ENCODE data around the gene PROK1. TPM values are rescaled to one million over a fixed set of nuclear protein-coding genes. Genes with fewer than 3 reads are reported as not detected.
A peak's percentile ranks its signal among the peaks of the same experiment; 100 is the strongest.

Gene PROK1
- total and polyA plus RNA-seq, 5 donors from 2014 or later = not detected

DNA sequence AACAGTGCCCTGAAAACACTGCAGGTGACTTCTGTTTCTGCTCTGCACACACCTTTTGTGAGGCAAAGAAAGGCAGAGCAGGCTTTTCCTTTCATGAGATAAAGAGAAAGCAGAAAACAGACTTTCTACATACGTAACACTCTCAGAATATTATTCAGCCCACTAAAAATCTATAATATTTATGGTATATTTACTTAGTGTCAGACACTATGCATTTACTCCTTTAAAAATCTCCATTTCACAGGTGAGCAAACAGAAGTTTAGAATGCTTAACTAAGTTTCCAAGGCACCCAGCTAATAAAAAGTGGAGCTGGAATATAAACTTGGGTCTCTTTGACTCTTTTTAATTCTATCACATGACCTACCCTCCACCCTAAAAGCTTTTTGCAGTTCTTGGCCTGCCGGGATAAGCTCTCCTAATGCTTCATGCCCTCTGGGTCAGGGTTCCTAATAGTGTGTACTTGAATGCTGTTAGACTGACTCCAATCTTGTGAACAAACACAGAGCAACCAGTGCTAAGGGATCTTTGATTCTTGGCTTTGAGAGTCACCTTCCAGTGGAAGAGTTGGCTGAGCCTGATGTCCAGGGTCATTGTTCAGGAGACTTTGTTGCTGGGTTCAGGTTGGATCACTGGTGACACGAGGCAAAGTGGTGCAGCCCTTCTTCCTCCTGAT, 27.2 kb downstream of the PROK1 start:
- H3K4me3 ChIP-seq (ENCODE audit: low read depth, low read length) = no peak overlapping the region
- ATAC-seq (ENCODE audit: low read depth in 2 of 2) (no peak), DNase-seq (no peak)
- no peaks in the 10 kb centered on the region for H3K36me3 ChIP-seq (ENCODE audit: control insufficient read depth, insufficient read depth, low read length)
- H3K27ac ChIP-seq (ENCODE audit: insufficient read depth, low read length, poor library complexity, severe bottlenecking) = no peak overlapping the region
- Mint-ChIP-seq H3K4me1 (peaks cover 0 to 2% (median 0%) of the 10 kb centered on the region in 4 donors), H3K9me3 (peaks cover 0 to 2% (median 0%) of the 10 kb centered on the region in 7 donors), H3K36me3 (no peaks in the 10 kb centered on the region), H3K4me3 (no peak overlapping the region), H3K27me3 (peaks cover 8% of the 10 kb centered on the region), H3K27ac (no peak overlapping the region)
- no peaks in the 10 kb centered on the region for H3K4me1 ChIP-seq (ENCODE audit: control insufficient read depth, insufficient read depth, low read length, poor library complexity, severe bottlenecking)
- no peaks in the 10 kb centered on the region for H3K27me3 ChIP-seq (ENCODE audit: control insufficient read depth, insufficient read depth, low read length)
- H3K9me3 ChIP-seq (ENCODE audit: control insufficient read depth in 2 of 2, low read length in 2 of 2) = no peaks in the 10 kb centered on the region

DNA sequence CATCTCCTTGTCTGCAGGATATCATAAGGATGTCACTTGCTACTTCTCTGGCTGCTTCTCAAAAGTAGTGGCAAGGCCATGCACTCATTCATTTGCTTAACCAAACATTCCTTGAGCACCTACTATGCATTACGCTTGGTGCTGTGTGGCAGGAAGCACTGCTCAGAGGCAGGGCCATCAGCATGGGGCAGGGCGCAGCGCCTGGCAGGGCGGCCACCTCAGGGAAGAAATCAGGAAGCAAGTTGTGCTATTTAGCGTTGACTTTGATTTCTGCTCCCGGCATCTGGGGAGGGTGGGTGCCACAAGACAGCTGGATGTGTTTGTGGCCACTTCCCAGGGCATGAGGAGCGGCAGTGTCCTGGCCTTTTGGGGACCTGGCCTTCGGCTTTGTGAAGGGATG, 27.9 kb downstream of the PROK1 start:
- Histone ChIP-seq H3K36me3 (ENCODE audit: control insufficient read depth, insufficient read depth, low read length) (no peaks in the 10 kb centered on the region), H3K27me3 (ENCODE audit: control insufficient read depth, insufficient read depth, low read length) (no peaks in the 10 kb centered on the region), H3K27ac (ENCODE audit: insufficient read depth, low read length, poor library complexity, severe bottlenecking) (no peak overlapping the region), H3K4me1 (ENCODE audit: control insufficient read depth, insufficient read depth, low read length, poor library complexity, severe bottlenecking) (no peaks in the 10 kb centered on the region), H3K4me3 (ENCODE audit: low read depth, low read length) (no peak overlapping the region), H3K9me3 (ENCODE audit: control insufficient read depth in 2 of 2, low read length in 2 of 2) (no peaks in the 10 kb centered on the region)
- H3K27me3 Mint-ChIP-seq = peaks cover 8% of the 10 kb centered on the region
- no peak overlapping the region for H3K27ac Mint-ChIP-seq
- ATAC-seq (ENCODE audit: low read depth in 2 of 2) (no peak), DNase-seq (no peak)
- peaks cover 0 to 6% (median 0%) of the 10 kb centered on the region in 4 donors for H3K4me1 Mint-ChIP-seq
- no peak overlapping the region for H3K4me3 Mint-ChIP-seq
- H3K9me3 Mint-ChIP-seq = peaks cover 0 to 2% (median 0%) of the 10 kb centered on the region in 7 donors
- no peaks in the 10 kb centered on the region for H3K36me3 Mint-ChIP-seq

DNA sequence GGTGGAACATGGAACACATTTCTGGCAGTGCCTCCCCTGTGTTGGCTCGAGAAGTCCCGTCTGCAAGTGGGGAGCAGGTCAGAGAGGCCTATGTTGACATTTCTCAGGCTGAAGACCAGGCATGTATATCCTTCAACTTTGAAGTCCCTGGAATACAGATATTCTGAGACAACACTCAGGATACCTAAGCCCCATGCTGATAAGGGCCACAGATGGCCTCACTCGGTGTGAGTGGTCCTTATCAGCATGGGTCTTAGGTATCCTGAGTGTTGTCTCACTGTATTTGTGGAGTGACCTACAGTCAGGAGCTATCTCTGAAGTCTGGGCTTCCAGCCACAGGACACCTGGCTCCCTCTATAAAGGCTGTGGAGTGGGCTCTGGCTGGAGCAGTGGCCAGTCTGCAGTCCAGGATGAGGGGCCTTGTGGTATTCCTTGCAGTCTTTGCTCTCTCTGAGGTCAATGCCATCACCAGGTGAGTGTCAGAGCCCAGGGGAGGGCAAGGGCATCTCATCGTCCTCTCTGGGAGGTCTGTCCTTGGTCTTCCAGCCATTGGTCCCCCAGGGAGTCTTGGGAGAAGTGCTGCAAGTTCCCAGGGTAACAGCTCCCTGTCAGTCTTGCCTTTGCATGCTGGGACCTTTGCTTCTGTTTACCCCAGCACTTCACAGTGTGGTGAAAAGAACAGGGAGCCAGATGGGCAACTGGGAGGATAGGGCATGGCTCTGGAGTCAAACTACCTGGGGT, 29.6 kb downstream of the PROK1 start:
- Mint-ChIP-seq H3K36me3 (no peaks in the 10 kb centered on the region), H3K27ac (no peak overlapping the region), H3K27me3 (peaks cover 9% of the 10 kb centered on the region), H3K9me3 (peaks cover 0 to 2% (median 0%) of the 10 kb centered on the region in 7 donors), H3K4me1 (peaks cover 0 to 6% (median 0%) of the 10 kb centered on the region in 4 donors), H3K4me3 (no peak overlapping the region)
- H3K36me3 ChIP-seq (ENCODE audit: control insufficient read depth, insufficient read depth, low read length) = no peaks in the 10 kb centered on the region
- no peak overlapping the region for H3K27ac ChIP-seq (ENCODE audit: insufficient read depth, low read length, poor library complexity, severe bottlenecking)
- H3K4me3 ChIP-seq (ENCODE audit: low read depth, low read length) = no peak overlapping the region
- ATAC-seq (ENCODE audit: low read depth in 2 of 2) (no peak), DNase-seq (no peak)
- no peaks in the 10 kb centered on the region for H3K9me3 ChIP-seq (ENCODE audit: control insufficient read depth in 2 of 2, low read length in 2 of 2)
- H3K4me1 ChIP-seq (ENCODE audit: control insufficient read depth, insufficient read depth, low read length, poor library complexity, severe bottlenecking) = no peaks in the 10 kb centered on the region
- no peaks in the 10 kb centered on the region for H3K27me3 ChIP-seq (ENCODE audit: control insufficient read depth, insufficient read depth, low read length)

DNA sequence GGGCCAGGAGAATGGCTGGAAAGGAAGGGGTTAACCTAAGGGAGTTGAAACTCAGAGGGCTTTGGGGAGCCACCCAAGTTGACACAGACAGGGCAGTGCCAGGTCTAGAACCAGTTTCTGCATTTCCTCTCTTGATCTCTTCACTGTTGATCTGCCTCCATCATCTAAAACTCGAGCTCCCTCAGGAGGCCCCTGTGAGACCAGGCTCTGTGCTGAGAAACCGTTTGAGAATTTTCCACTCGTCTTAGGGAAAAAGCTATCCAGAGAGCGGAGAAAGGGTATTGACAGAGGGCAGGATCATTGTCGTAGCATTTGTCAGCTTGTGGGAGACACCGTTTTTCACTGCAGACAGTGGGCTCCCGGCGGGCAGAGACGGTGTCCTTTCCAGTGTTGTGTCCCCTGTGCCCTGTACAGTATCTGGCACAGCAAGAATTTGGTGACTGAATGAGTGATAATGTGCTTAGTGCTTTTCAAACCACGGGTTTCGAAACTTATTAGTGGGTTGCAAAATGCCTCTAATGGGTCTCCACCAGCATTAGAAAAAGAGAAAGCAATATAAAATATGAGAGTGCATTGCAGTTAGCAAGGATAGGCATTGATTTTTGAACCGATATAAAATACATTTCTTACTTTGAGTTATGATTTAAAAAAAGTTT, 31.1 kb downstream of the PROK1 start:
- H3K27ac Mint-ChIP-seq = no peak overlapping the region
- peaks cover 0 to 6% (median 0%) of the 10 kb centered on the region in 4 donors for H3K4me1 Mint-ChIP-seq
- Histone ChIP-seq H3K4me3 (ENCODE audit: low read depth, low read length) (no peak overlapping the region), H3K27me3 (ENCODE audit: control insufficient read depth, insufficient read depth, low read length) (no peaks in the 10 kb centered on the region), H3K36me3 (ENCODE audit: control insufficient read depth, insufficient read depth, low read length) (no peaks in the 10 kb centered on the region), H3K9me3 (ENCODE audit: control insufficient read depth in 2 of 2, low read length in 2 of 2) (no peaks in the 10 kb centered on the region), H3K4me1 (ENCODE audit: control insufficient read depth, insufficient read depth, low read length, poor library complexity, severe bottlenecking) (no peaks in the 10 kb centered on the region), H3K27ac (ENCODE audit: insufficient read depth, low read length, poor library complexity, severe bottlenecking) (no peak overlapping the region)
- peaks cover 4% of the 10 kb centered on the region for H3K27me3 Mint-ChIP-seq
- H3K9me3 Mint-ChIP-seq = peaks cover 0 to 2% (median 0%) of the 10 kb centered on the region in 7 donors
- DNase-seq (no peak), ATAC-seq (ENCODE audit: low read depth in 2 of 2) (no peak)
- no peaks in the 10 kb centered on the region for H3K36me3 Mint-ChIP-seq
- H3K4me3 Mint-ChIP-seq = no peak overlapping the region

DNA sequence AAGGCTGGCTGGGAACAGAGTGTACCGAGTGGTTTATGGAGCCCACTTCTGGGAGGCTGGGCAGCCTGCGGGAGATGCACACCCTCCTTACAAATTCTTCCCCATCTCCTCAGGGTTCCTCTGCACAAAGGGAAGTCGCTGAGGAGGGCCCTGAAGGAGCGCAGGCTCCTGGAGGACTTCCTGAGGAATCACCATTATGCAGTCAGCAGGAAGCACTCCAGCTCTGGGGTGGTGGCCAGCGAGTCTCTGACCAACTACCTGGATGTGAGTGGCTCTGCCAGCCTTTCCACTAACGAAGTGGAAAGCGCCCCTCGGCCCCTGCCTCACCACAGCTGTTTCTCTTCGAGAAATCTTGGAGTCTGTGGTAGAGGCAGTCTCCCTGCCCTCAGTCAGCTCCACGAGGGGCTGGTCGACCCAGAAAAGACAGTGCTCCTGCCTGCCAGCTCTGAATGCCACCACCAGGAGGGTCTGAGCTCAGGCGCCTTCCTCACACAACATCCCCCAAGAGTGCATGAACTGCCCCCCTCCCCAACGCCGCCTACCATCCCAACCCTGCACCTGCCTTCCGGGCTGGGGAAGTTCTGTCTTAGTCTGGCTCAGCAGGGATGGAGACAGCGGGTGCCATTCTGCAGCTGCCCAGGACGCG, 31.8 kb downstream of the PROK1 start:
- DNase-seq (no peak), ATAC-seq (ENCODE audit: low read depth in 2 of 2) (no peak)
- Histone ChIP-seq H3K36me3 (ENCODE audit: control insufficient read depth, insufficient read depth, low read length) (no peaks in the 10 kb centered on the region), H3K27ac (ENCODE audit: insufficient read depth, low read length, poor library complexity, severe bottlenecking) (no peak overlapping the region), H3K4me1 (ENCODE audit: control insufficient read depth, insufficient read depth, low read length, poor library complexity, severe bottlenecking) (no peaks in the 10 kb centered on the region), H3K9me3 (ENCODE audit: control insufficient read depth in 2 of 2, low read length in 2 of 2) (no peaks in the 10 kb centered on the region), H3K27me3 (ENCODE audit: control insufficient read depth, insufficient read depth, low read length) (no peaks in the 10 kb centered on the region), H3K4me3 (ENCODE audit: low read depth, low read length) (no peak overlapping the region)
- H3K27ac Mint-ChIP-seq = no peak overlapping the region
- peaks cover 4% of the 10 kb centered on the region for H3K27me3 Mint-ChIP-seq
- no peaks in the 10 kb centered on the region for H3K9me3 Mint-ChIP-seq
- H3K4me1 Mint-ChIP-seq = peaks cover 0 to 6% (median 0%) of the 10 kb centered on the region in 4 donors
- H3K36me3 Mint-ChIP-seq = no peaks in the 10 kb centered on the region
- no peak overlapping the region for H3K4me3 Mint-ChIP-seq

DNA sequence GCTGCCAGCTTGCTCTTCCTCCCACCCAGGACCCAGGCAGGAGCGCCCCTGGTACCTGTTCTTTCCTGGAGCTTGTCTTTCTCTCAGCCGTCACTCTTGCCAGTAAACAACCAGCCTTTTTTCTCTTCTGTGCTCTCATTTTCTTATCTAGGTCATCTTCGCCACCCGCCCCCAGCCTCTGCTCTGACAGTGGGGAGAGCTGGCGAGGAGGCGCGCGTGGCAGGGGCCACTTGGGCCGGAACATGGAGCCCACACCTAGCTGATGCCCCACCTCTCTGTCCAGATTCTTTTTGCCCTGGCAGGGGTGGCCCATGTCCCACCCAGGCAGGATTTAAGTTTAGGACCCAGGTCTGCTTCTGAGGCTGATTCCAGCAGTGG, 32.3 kb downstream of the PROK1 start:
- no peak for DNase-seq
- ATAC-seq (ENCODE audit: low read depth in 2 of 2) = no peak
- H3K4me1 Mint-ChIP-seq = peaks cover 0 to 6% (median 0%) of the 10 kb centered on the region in 4 donors
- Histone ChIP-seq H3K4me1 (ENCODE audit: control insufficient read depth, insufficient read depth, low read length, poor library complexity, severe bottlenecking) (no peaks in the 10 kb centered on the region), H3K27me3 (ENCODE audit: control insufficient read depth, insufficient read depth, low read length) (no peaks in the 10 kb centered on the region), H3K9me3 (ENCODE audit: control insufficient read depth in 2 of 2, low read length in 2 of 2) (no peaks in the 10 kb centered on the region), H3K27ac (ENCODE audit: insufficient read depth, low read length, poor library complexity, severe bottlenecking) (no peak overlapping the region), H3K4me3 (ENCODE audit: low read depth, low read length) (no peak overlapping the region), H3K36me3 (ENCODE audit: control insufficient read depth, insufficient read depth, low read length) (no peaks in the 10 kb centered on the region)
- peak overlapping the region in 1 of 4 donors; percentile 48 for H3K4me3 Mint-ChIP-seq
- H3K27me3 Mint-ChIP-seq = peaks cover 4% of the 10 kb centered on the region
- no peaks in the 10 kb centered on the region for H3K36me3 Mint-ChIP-seq
- H3K9me3 Mint-ChIP-seq = no peaks in the 10 kb centered on the region
- no peak overlapping the region for H3K27ac Mint-ChIP-seq

DNA sequence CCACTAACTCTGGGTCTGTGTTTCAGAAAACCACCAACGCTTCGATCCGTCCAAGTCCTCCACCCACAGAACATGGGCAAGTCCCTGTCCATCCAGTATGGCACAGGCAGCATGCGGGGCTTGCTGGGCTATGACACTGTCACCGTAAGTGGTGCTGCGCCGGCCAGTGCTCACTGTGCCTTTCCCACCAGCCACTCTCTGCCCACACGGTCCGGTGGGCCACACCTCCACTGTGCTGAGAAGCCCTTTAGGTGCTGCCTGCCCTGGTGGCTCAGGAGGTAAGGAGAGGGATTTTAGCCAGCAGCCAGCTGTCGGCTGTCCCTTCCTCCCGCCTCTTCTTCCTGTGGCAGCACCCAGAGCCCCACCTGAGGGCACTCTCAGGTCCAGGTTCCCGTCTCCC, 33.9 kb downstream of the PROK1 start:
- peaks cover 0 to 6% (median 0%) of the 10 kb centered on the region in 4 donors for H3K4me1 Mint-ChIP-seq
- no peak overlapping the region for H3K27ac Mint-ChIP-seq
- H3K9me3 ChIP-seq (ENCODE audit: control insufficient read depth in 2 of 2, low read length in 2 of 2) = no peaks in the 10 kb centered on the region
- no peaks in the 10 kb centered on the region for H3K36me3 Mint-ChIP-seq
- DNase-seq = no peak
- peaks cover 4% of the 10 kb centered on the region for H3K27me3 Mint-ChIP-seq
- no peaks in the 10 kb centered on the region for H3K9me3 Mint-ChIP-seq
- no peaks in the 10 kb centered on the region for H3K36me3 ChIP-seq (ENCODE audit: control insufficient read depth, insufficient read depth, low read length)
- no peak overlapping the region for H3K27ac ChIP-seq (ENCODE audit: insufficient read depth, low read length, poor library complexity, severe bottlenecking)
- no peak overlapping the region for H3K4me3 ChIP-seq (ENCODE audit: low read depth, low read length)
- no peaks in the 10 kb centered on the region for H3K27me3 ChIP-seq (ENCODE audit: control insufficient read depth, insufficient read depth, low read length)
- no peak overlapping the region for H3K4me3 Mint-ChIP-seq
- H3K4me1 ChIP-seq (ENCODE audit: control insufficient read depth, insufficient read depth, low read length, poor library complexity, severe bottlenecking) = no peaks in the 10 kb centered on the region
- ATAC-seq (ENCODE audit: low read depth in 2 of 2) = no peak
